Measurements from ENCODE around the gene CERK. TPM values are rescaled to one million over a fixed set of nuclear protein-coding genes. Genes with fewer than 3 reads are reported as not detected.

CERK gene
- total and polyA plus RNA-seq, 4 donors: 7.9 to 24.3 (median 10.2) TPM

GRCh38 chr22:46677323-46678002, 60.6 kb downstream of the CERK start:
- 89% methylated on average over 28 of the region's 28 CpGs for WGBS
- H3K9ac ChIP-seq (ENCODE audit: low read depth in 1 of 2, low read length in 2 of 2): no peak overlapping the region

GRCh38 chr22:46676881-46677280, 61.2 kb downstream of the CERK start:
- no peak for DNase-seq (ENCODE audit: low spot score)
- H3K36me3 ChIP-seq (ENCODE audit: control insufficient read depth in 4 of 4, insufficient read depth in 3 of 4, low read depth in 1 of 4, low read length in 3 of 4): peaks cover 7 to 46% (median 14%) of the 10 kb centered on the region in 4 donors
- H3K9ac ChIP-seq (ENCODE audit: low read depth in 1 of 2, low read length in 2 of 2): no peak overlapping the region
- H3K9me3 ChIP-seq (ENCODE audit: control insufficient read depth in 4 of 4, low read length in 3 of 4): no peaks in the 10 kb centered on the region
- TF ChIP-seq HNF4A (conservative IDR thresholded peaks at IDR 0.05) (peak in 1 of 2 donors; percentile 62), RXRA (IDR thresholded peaks at IDR 0.05) (peak in 1 of 2 donors; percentile 31), HNF4G (IDR thresholded peaks at IDR 0.05) (no peak), NR2F2 (IDR thresholded peaks at IDR 0.05) (no peak)
- H3K27me3 ChIP-seq (ENCODE audit: control insufficient read depth in 4 of 4, insufficient read depth in 4 of 4, low read length in 3 of 4): no peaks in the 10 kb centered on the region
- peaks cover 0 to 5% (median under 1%) of the 10 kb centered on the region in 4 donors for H3K4me1 ChIP-seq (ENCODE audit: control insufficient read depth in 4 of 4, insufficient read depth in 4 of 4, low read length in 3 of 4)
- H3K27ac ChIP-seq (ENCODE audit: low read depth in 1 of 2, low read length in 2 of 2): peak overlapping the region; percentile 19 to 28
- H3K4me3 ChIP-seq (ENCODE audit: low read depth in 1 of 3, low read length in 3 of 3): no peak overlapping the region
- 49% methylated on average over 14 of the region's 14 CpGs for WGBS

More at GRCh38 chr22:46677323-46678002, 60.6 kb downstream of the CERK start:
- peaks cover 7 to 46% (median 14%) of the 10 kb centered on the region in 4 donors for H3K36me3 ChIP-seq (ENCODE audit: control insufficient read depth in 4 of 4, insufficient read depth in 3 of 4, low read depth in 1 of 4, low read length in 3 of 4)
- no peak overlapping the region for H3K27ac ChIP-seq (ENCODE audit: low read depth in 1 of 2, low read length in 2 of 2)
- H3K4me1 ChIP-seq (ENCODE audit: control insufficient read depth in 4 of 4, insufficient read depth in 4 of 4, low read length in 3 of 4): peaks cover 0 to 5% (median under 1%) of the 10 kb centered on the region in 4 donors
- DNase-seq (ENCODE audit: low spot score): no peak
- H3K27me3 ChIP-seq (ENCODE audit: control insufficient read depth in 4 of 4, insufficient read depth in 4 of 4, low read length in 3 of 4): no peaks in the 10 kb centered on the region
- no peak for TF ChIP-seq YY1 (IDR thresholded peaks at IDR 0.05)
- no peak for TF ChIP-seq FOXA1 (IDR thresholded peaks at IDR 0.05)
- TF ChIP-seq FOXA2 (IDR thresholded peaks at IDR 0.05): no peak
- no peak overlapping the region for H3K4me3 ChIP-seq (ENCODE audit: low read depth in 1 of 3, low read length in 3 of 3)
- no peaks in the 10 kb centered on the region for H3K9me3 ChIP-seq (ENCODE audit: control insufficient read depth in 4 of 4, low read length in 3 of 4)

- 87% methylated on average over 15 of the region's 15 CpGs for WGBS
- no peak for DNase-seq (ENCODE audit: low spot score)
Observed at GRCh38 chr22:46676479-46676878, 61.6 kb downstream of the CERK start.

More at GRCh38 chr22:46676479-46676878, 61.6 kb downstream of the CERK start:
- H3K9ac ChIP-seq (ENCODE audit: low read depth in 1 of 2, low read length in 2 of 2): no peak overlapping the region
- no peaks in the 10 kb centered on the region for H3K9me3 ChIP-seq (ENCODE audit: control insufficient read depth in 4 of 4, low read length in 3 of 4)
- TF ChIP-seq EGR1 (IDR thresholded peaks at IDR 0.05; ENCODE audit: low read depth in 2 of 2) (no peak), GABPA (IDR thresholded peaks at IDR 0.05 in 1 of 2, conservative IDR thresholded peaks at IDR 0.05 in 1 of 2) (no peak), ATF3 (IDR thresholded peaks at IDR 0.05) (no peak), MAX (IDR thresholded peaks at IDR 0.05) (no peak), CTCF (IDR thresholded peaks at IDR 0.05; ENCODE audit: low read depth, low read length, missing input control) (no peak), TAF1 (conservative IDR thresholded peaks at IDR 0.05) (no peak), RXRA (IDR thresholded peaks at IDR 0.05) (no peak), FOXA2 (IDR thresholded peaks at IDR 0.05) (no peak), YY1 (IDR thresholded peaks at IDR 0.05) (no peak), RAD21 (IDR thresholded peaks at IDR 0.05) (no peak), SP1 (IDR thresholded peaks at IDR 0.05) (no peak), FOXA1 (IDR thresholded peaks at IDR 0.05) (no peak), HNF4G (IDR thresholded peaks at IDR 0.05) (no peak), HNF4A (conservative IDR thresholded peaks at IDR 0.05) (no peak), NR2F2 (IDR thresholded peaks at IDR 0.05) (no peak), ZBTB33 (IDR thresholded peaks at IDR 0.05) (no peak), JUND (IDR thresholded peaks at IDR 0.05) (no peak)
- H3K4me1 ChIP-seq (ENCODE audit: control insufficient read depth in 4 of 4, insufficient read depth in 4 of 4, low read length in 3 of 4): peaks cover 0 to 5% (median under 1%) of the 10 kb centered on the region in 4 donors
- no peaks in the 10 kb centered on the region for H3K27me3 ChIP-seq (ENCODE audit: control insufficient read depth in 4 of 4, insufficient read depth in 4 of 4, low read length in 3 of 4)
- H3K36me3 ChIP-seq (ENCODE audit: control insufficient read depth in 4 of 4, insufficient read depth in 3 of 4, low read depth in 1 of 4, low read length in 3 of 4): peaks cover 7 to 46% (median 14%) of the 10 kb centered on the region in 4 donors
- no peak overlapping the region for H3K4me3 ChIP-seq (ENCODE audit: low read depth in 1 of 3, low read length in 3 of 3)
- peak overlapping the region; percentile 19 to 28 for H3K27ac ChIP-seq (ENCODE audit: low read depth in 1 of 2, low read length in 2 of 2)
